Kidney epithelial cell (primary cell): ENCODE data around the gene EHBP1L1. TPM values are rescaled to one million over a fixed set of nuclear protein-coding genes. Genes with fewer than 3 reads are reported as not detected.

Source experiments
- DNase-seq: peaks from one replicate; pipeline ENCODE4 v3.0.0-alpha.2; 2010; ENCODE audit warnings: low read depth
- H3K27me3 ChIP-seq: 2 replicates; pipeline ENCODE4 v1.6.0; 2011; ENCODE audit warnings: low read length; ENCODE audit not compliant: control insufficient read depth, insufficient read depth
- H3K36me3 ChIP-seq: 2 replicates; pipeline ENCODE4 v1.5.1; 2011; ENCODE audit warnings: low read length; ENCODE audit not compliant: control insufficient read depth, insufficient read depth
- H3K4me3 ChIP-seq: 2 replicates; pipeline ENCODE4 v1.5.1; 2011; ENCODE audit warnings: low read depth, mild to moderate bottlenecking, control low read depth, low read length
- CTCF ChIP-seq: IDR thresholded peaks from 2 replicates; pipeline ENCODE4 v1.5.1; 2011; ENCODE audit warnings: mild to moderate bottlenecking, moderate library complexity, low read length, control low read depth, inconsistent platforms; ENCODE audit not compliant: insufficient read depth, poor library complexity, severe bottlenecking
- total RNA-seq: library from RNA; depleted of rRNA; stranded (reverse); fragments of >200 nt; gene quantifications from 2 replicates; pipeline ENCODE4 v1.2.3, GENCODE V29; 2015

EHBP1L1 gene
- total RNA-seq, 1 donor from 2014 or later, result 19.5 TPM

- DNase-seq, result no peak
- Histone ChIP-seq H3K36me3 (peaks cover 2% of the 10 kb centered on the region), H3K27me3 (no peaks in the 10 kb centered on the region), H3K4me3 (no peak overlapping the region)
- TF ChIP-seq CTCF, result no peak
These were observed 23.5 kb downstream of the EHBP1L1 start for GRCh38 chr11:65599216-65599954.

DNA sequence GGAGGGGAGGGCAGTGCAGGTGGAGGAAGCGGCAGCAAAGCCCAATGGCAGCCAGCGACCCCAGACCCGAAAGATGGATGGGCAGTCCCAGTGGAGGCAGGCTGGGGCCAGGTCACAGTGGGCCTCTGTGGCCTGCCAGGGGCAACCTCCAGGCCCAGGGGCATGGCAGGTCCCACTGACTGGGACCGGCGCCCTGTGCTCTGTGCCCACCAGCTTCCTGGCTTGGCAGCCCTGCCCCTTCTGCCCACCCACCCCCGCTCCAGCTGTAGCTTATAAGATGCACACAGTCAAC lies 24.0 kb downstream of the EHBP1L1 start:
- Histone ChIP-seq H3K27me3 (no peaks in the 10 kb centered on the region), H3K4me3 (no peak overlapping the region), H3K36me3 (peaks cover 4% of the 10 kb centered on the region)
- DNase-seq, result no peak
- TF ChIP-seq CTCF, result no peak

DNA sequence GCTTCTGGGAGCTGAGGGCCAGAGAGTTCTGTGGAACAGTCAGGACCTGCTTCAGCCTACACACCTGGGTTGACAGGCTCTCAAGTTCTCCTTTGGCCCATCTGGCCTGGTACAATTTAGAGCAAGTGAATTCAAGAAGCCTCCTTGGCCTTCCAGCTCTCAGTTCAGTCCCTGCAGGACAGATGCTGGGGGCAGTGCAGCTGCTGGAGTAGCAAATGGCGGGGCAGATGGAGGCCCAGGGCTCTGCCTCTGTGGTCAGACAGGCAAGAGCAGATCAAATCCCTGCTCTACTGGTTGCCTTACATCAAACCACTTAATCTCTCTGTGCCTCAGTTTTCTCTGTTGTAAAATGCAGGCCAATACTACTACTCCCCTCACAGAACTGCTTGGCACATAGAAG lies 28.4 kb downstream of the EHBP1L1 start:
- Histone ChIP-seq H3K4me3 (no peak overlapping the region), H3K36me3 (peaks cover 1% of the 10 kb centered on the region), H3K27me3 (no peaks in the 10 kb centered on the region)
- no peak for TF ChIP-seq CTCF
- DNase-seq, result no peak

GRCh38 chr11:65606876-65607613 lies 31.2 kb downstream of the EHBP1L1 start:
- no peak for TF ChIP-seq CTCF
- Histone ChIP-seq H3K27me3 (no peaks in the 10 kb centered on the region), H3K36me3 (peaks cover 1% of the 10 kb centered on the region), H3K4me3 (peak overlapping the region; percentile 25)
- DNase-seq, result peak; percentile 88

GRCh38 chr11:65607614-65608426 lies 32.0 kb downstream of the EHBP1L1 start:
- H3K4me3 ChIP-seq, result peak overlapping the region; percentile 25
- no peaks in the 10 kb centered on the region for H3K27me3 ChIP-seq
- peaks cover 1% of the 10 kb centered on the region for H3K36me3 ChIP-seq
- DNase-seq, result no peak
- TF ChIP-seq CTCF, result no peak
